GM23338 (cell line): ENCODE measurements around the gene PYGO1. TPM values are rescaled to one million over a fixed set of nuclear protein-coding genes. Genes with fewer than 3 reads are reported as not detected.

ENCODE experiments used
- ATAC-seq: fragments of 200-7000 bp; cut with Tn5 transposase; 3 replicates; pipeline ENCODE4 v1.9.1; 2020
- DNase-seq: peaks from one replicate; pipeline ENCODE4 v3.0.0-alpha.2; 2015; ENCODE audit warnings: low spot score
- H2AFZ ChIP-seq: fragments of 200-600 bp; sonication (generic); 2 replicates; pipeline ENCODE4 v1.8.0; 2016; ENCODE audit warnings: antibody characterized with exemption, mild to moderate bottlenecking, moderate library complexity
- H3F3A ChIP-seq: fragments of 200-600 bp; sonication (generic); replicated peaks from 2 replicates; pipeline ENCODE4 v1.8.0; 2017; ENCODE audit warnings: antibody characterized with exemption, mixed run types, low read depth
- H3K27ac ChIP-seq: fragments of 200-600 bp; sonication (generic); 2 replicates; pipeline ENCODE4 v1.6.1; 2016; ENCODE audit warnings: low read depth
- H3K27me3 ChIP-seq: fragments of 200-600 bp; sonication (generic); 2 replicates; pipeline ENCODE4 v1.8.0; 2016; ENCODE audit warnings: mild to moderate bottlenecking, mixed run types, moderate library complexity; ENCODE audit not compliant: insufficient read depth
- H3K36me3 ChIP-seq: fragments of 200-600 bp; sonication (generic); 2 replicates; pipeline ENCODE4 v1.8.0; 2016; ENCODE audit warnings: mild to moderate bottlenecking; ENCODE audit not compliant: insufficient read depth
- H3K4me1 ChIP-seq: fragments of 200-600 bp; sonication (generic); 2 replicates; pipeline ENCODE4 v1.8.0; 2016; ENCODE audit warnings: mild to moderate bottlenecking, moderate library complexity; ENCODE audit not compliant: insufficient read depth
- H3K4me2 ChIP-seq: fragments of 200-600 bp; sonication (generic); 2 replicates; pipeline ENCODE4 v1.7.1; 2017; ENCODE audit warnings: mixed run types
- H3K4me3 ChIP-seq: fragments of 200-600 bp; sonication (generic); 2 replicates; pipeline ENCODE4 v1.6.1; 2016; ENCODE audit warnings: mixed run types
- H3K79me2 ChIP-seq: fragments of 200-600 bp; sonication (generic); replicated peaks from 2 replicates; pipeline ENCODE4 v1.8.0; 2017; ENCODE audit warnings: mild to moderate bottlenecking; ENCODE audit not compliant: insufficient read depth
- H3K9me2 ChIP-seq: fragments of 200-600 bp; sonication (generic); 2 replicates; pipeline ENCODE4 v1.8.0; 2017; ENCODE audit not compliant: insufficient read depth
- H4K20me1 ChIP-seq: fragments of 200-600 bp; sonication (generic); replicated peaks from 2 replicates; pipeline ENCODE4 v1.8.0; 2017; ENCODE audit warnings: mild to moderate bottlenecking; ENCODE audit not compliant: insufficient read depth
- H3K27ac Mint-ChIP-seq: 2 replicates; pipeline ENCODE4 v1.8.0; 2020; ENCODE audit warnings: inconsistent platforms, mild to moderate bottlenecking, moderate library complexity, mixed read lengths
- H3K27me3 Mint-ChIP-seq: 3 replicates; pipeline ENCODE4 v1.8.0; 2022; ENCODE audit warnings: low read depth, mild to moderate bottlenecking, moderate library complexity, mixed read lengths, inconsistent platforms; ENCODE audit not compliant: insufficient read depth, poor library complexity
- H3K36me3 Mint-ChIP-seq: 3 replicates; pipeline ENCODE4 v1.8.0; 2021; ENCODE audit warnings: low read depth, mild to moderate bottlenecking, inconsistent platforms, moderate library complexity, mixed read lengths
- H3K4me1 Mint-ChIP-seq: 3 replicates; pipeline ENCODE4 v1.8.0; 2020; ENCODE audit warnings: mild to moderate bottlenecking, inconsistent platforms, mixed read lengths
- H3K4me3 Mint-ChIP-seq: 3 replicates; pipeline ENCODE4 v1.8.0; 2021; ENCODE audit warnings: moderate library complexity, mild to moderate bottlenecking, inconsistent platforms, mixed read lengths
- H3K9me3 Mint-ChIP-seq: 3 replicates; pipeline ENCODE4 v1.8.0; 2020; ENCODE audit warnings: moderate library complexity, mild to moderate bottlenecking, inconsistent platforms, mixed read lengths
- CREB1 ChIP-seq: fragments of 250-450 bp; sonication (Bioruptor Pico); IDR thresholded peaks from 2 replicates; pipeline ENCODE4 v1.5.0; 2020; ENCODE audit warnings: low read depth, mild to moderate bottlenecking, moderate library complexity
- ETS1 ChIP-seq: IDR thresholded peaks from 2 replicates; pipeline ENCODE4 v1.6.1; 2016; ENCODE audit warnings: antibody characterized with exemption
- EZH2 ChIP-seq: fragments of 200-600 bp; sonication (generic); IDR thresholded peaks from one replicate; pipeline ENCODE4 v1.8.0; 2017; ENCODE audit warnings: antibody characterized with exemption, mild to moderate bottlenecking, low read depth; ENCODE audit not compliant: unreplicated experiment
- EZH2phosphoT487 ChIP-seq: fragments of 200-600 bp; sonication (generic); IDR thresholded peaks from one replicate; pipeline ENCODE4 v1.8.1; 2018; ENCODE audit warnings: antibody characterized with exemption; ENCODE audit not compliant: unreplicated experiment
- JUNB ChIP-seq: IDR thresholded peaks from one replicate; pipeline ENCODE4 v1.6.1; 2016; ENCODE audit warnings: antibody characterized with exemption; ENCODE audit not compliant: unreplicated experiment
- NANOG ChIP-seq: IDR thresholded peaks from 2 replicates; pipeline ENCODE4 v1.6.1; 2016; ENCODE audit warnings: antibody characterized with exemption, borderline replicate concordance
- POLR2AphosphoS5 ChIP-seq: IDR thresholded peaks from 2 replicates; pipeline ENCODE4 v1.6.1; 2016; ENCODE audit warnings: antibody characterized with exemption, low read depth
- REST ChIP-seq: IDR thresholded peaks from one replicate; pipeline ENCODE4 v1.6.1; 2018; ENCODE audit warnings: antibody characterized with exemption; ENCODE audit not compliant: unreplicated experiment
- STAT1 ChIP-seq: IDR thresholded peaks from one replicate; pipeline ENCODE4 v1.6.1; 2016; ENCODE audit warnings: antibody characterized with exemption; ENCODE audit not compliant: unreplicated experiment
- ZNF114 ChIP-seq: fragments of 250-450 bp; sonication (Bioruptor Pico); IDR thresholded peaks from 2 replicates; pipeline ENCODE4 v1.5.0; 2020; ENCODE audit warnings: mild to moderate bottlenecking, moderate library complexity
- ZNF331 ChIP-seq: fragments of 250-450 bp; sonication (Bioruptor Pico); IDR thresholded peaks from 2 replicates; pipeline ENCODE4 v1.5.0; 2020; ENCODE audit warnings: low read depth, mild to moderate bottlenecking, moderate library complexity
- polyA plus RNA-seq: library from polyadenylated mRNA; unstranded; fragments of >200 nt; fragmentation: Nextera tagmentation; extraction: Ambion mirVana; gene quantifications from 2 replicates; pipeline ENCODE4 v1.2.1, GENCODE V29; 2016
- total RNA-seq: library from RNA; depleted of rRNA; stranded (reverse); fragments of >200 nt; shearing (Covaris generic); gene quantifications from 2 replicates; pipeline ENCODE4 v1.2.3, GENCODE V29; 2014
- TF ChIP-seq, protein P1 (sequence below): fragments of 250-450 bp; sonication (Bioruptor Pico); IDR thresholded peaks from 2 replicates; pipeline ENCODE4 v1.5.0; 2020; ENCODE audit warnings: mild to moderate bottlenecking, moderate library complexity
- TF ChIP-seq, protein P2 (sequence below), 2 experiments: fragments of 200-600 bp in 1 of 2; sonication (generic) in 1 of 2; conservative IDR thresholded peaks; 2 replicates each; pipeline versions ENCODE4 v1.5.1 to v1.6.1; 2016 to 2017; ENCODE audit warnings: antibody characterized with exemption in 2 of 2, low read depth in 2 of 2, mild to moderate bottlenecking in 2 of 2, moderate library complexity in 1 of 2

Gene PYGO1
- total and polyA plus RNA-seq, 2 experiments from 2014 or later: 0.18 to 0.52 TPM

DNA sequence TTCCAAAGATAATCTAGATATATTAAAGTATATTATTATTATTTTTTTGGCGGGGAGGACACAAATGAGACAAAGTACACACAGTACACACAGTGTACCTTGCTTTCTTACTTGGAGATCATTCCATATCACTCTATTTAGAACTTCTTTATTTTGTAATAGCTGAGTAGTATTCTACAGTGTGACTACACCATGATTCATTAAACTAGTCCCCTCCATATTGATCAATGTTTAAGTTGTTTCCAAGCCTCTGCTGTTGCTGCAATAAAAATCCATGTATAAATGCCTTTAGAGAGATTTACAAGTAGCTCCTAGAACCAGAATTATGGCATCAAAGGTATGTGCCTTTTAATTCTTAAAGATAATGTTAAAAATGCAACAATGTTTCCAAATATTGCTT, 38.8 kb downstream of the PYGO1 start:
- Histone ChIP-seq H3K4me1 (no peaks in the 10 kb centered on the region), H3F3A (no peaks in the 10 kb centered on the region), H3K4me3 (no peak overlapping the region), H3K27me3 (no peaks in the 10 kb centered on the region), H3K36me3 (no peaks in the 10 kb centered on the region), H4K20me1 (no peaks in the 10 kb centered on the region), H3K27ac (no peak overlapping the region), H2AFZ (no peak overlapping the region), H3K79me2 (no peaks in the 10 kb centered on the region), H3K4me2 (no peak overlapping the region), H3K9me2 (no peaks in the 10 kb centered on the region)
- H3K9me3 Mint-ChIP-seq: peaks cover 6% of the 10 kb centered on the region
- H3K4me1 Mint-ChIP-seq: 0 out of 3 replicates have a peak, but pooled peaks cover 3% of the 10 kb centered on the region
- peaks cover 2% of the 10 kb centered on the region for H3K27me3 Mint-ChIP-seq
- 0 out of 3 replicates have a peak, but pooled peaks cover 3% of the 10 kb centered on the region for H3K36me3 Mint-ChIP-seq
- DNase-seq (no peak), ATAC-seq (no peak)
- H3K4me3 Mint-ChIP-seq: no peak overlapping the region
- H3K27ac Mint-ChIP-seq: no peak overlapping the region
- TF ChIP-seq JUNB (no peak), POLR2AphosphoS5 (no peak), REST (no peak), ZNF331 (no peak), ZNF114 (no peak), CREB1 (CRISPR knock-in tag) (no peak), EZH2phosphoT487 (no peak), NANOG (no peak), EZH2 (no peak), ETS1 (no peak), STAT1 (no peak)
- TF ChIP-seq, protein P1, sequence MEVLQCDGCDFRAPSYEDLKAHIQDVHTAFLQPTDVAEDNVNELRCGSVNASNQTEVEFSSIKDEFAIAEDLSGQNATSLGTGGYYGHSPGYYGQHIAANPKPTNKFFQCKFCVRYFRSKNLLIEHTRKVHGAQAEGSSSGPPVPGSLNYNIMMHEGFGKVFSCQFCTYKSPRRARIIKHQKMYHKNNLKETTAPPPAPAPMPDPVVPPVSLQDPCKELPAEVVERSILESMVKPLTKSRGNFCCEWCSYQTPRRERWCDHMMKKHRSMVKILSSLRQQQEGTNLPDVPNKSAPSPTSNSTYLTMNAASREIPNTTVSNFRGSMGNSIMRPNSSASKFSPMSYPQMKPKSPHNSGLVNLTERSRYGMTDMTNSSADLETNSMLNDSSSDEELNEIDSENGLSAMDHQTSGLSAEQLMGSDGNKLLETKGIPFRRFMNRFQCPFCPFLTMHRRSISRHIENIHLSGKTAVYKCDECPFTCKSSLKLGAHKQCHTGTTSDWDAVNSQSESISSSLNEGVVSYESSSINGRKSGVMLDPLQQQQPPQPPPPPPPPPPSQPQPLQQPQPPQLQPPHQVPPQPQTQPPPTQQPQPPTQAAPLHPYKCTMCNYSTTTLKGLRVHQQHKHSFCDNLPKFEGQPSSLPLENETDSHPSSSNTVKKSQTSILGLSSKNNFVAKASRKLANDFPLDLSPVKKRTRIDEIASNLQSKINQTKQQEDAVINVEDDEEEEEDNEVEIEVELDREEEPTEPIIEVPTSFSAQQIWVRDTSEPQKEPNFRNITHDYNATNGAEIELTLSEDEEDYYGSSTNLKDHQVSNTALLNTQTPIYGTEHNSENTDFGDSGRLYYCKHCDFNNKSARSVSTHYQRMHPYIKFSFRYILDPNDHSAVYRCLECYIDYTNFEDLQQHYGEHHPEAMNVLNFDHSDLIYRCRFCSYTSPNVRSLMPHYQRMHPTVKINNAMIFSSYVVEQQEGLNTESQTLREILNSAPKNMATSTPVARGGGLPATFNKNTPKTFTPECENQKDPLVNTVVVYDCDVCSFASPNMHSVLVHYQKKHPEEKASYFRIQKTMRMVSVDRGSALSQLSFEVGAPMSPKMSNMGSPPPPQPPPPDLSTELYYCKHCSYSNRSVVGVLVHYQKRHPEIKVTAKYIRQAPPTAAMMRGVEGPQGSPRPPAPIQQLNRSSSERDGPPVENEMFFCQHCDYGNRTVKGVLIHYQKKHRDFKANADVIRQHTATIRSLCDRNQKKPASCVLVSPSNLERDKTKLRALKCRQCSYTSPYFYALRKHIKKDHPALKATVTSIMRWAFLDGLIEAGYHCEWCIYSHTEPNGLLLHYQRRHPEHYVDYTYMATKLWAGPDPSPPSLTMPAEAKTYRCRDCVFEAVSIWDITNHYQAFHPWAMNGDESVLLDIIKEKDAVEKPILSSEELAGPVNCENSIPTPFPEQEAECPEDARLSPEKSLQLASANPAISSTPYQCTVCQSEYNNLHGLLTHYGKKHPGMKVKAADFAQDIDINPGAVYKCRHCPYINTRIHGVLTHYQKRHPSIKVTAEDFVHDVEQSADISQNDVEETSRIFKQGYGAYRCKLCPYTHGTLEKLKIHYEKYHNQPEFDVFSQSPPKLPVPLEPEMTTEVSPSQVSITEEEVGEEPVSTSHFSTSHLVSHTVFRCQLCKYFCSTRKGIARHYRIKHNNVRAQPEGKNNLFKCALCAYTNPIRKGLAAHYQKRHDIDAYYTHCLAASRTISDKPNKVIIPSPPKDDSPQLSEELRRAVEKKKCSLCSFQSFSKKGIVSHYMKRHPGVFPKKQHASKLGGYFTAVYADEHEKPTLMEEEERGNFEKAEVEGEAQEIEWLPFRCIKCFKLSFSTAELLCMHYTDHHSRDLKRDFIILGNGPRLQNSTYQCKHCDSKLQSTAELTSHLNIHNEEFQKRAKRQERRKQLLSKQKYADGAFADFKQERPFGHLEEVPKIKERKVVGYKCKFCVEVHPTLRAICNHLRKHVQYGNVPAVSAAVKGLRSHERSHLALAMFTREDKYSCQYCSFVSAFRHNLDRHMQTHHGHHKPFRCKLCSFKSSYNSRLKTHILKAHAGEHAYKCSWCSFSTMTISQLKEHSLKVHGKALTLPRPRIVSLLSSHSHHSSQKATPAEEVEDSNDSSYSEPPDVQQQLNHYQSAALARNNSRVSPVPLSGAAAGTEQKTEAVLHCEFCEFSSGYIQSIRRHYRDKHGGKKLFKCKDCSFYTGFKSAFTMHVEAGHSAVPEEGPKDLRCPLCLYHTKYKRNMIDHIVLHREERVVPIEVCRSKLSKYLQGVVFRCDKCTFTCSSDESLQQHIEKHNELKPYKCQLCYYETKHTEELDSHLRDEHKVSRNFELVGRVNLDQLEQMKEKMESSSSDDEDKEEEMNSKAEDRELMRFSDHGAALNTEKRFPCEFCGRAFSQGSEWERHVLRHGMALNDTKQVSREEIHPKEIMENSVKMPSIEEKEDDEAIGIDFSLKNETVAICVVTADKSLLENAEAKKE: no peak
- TF ChIP-seq, protein P2, sequence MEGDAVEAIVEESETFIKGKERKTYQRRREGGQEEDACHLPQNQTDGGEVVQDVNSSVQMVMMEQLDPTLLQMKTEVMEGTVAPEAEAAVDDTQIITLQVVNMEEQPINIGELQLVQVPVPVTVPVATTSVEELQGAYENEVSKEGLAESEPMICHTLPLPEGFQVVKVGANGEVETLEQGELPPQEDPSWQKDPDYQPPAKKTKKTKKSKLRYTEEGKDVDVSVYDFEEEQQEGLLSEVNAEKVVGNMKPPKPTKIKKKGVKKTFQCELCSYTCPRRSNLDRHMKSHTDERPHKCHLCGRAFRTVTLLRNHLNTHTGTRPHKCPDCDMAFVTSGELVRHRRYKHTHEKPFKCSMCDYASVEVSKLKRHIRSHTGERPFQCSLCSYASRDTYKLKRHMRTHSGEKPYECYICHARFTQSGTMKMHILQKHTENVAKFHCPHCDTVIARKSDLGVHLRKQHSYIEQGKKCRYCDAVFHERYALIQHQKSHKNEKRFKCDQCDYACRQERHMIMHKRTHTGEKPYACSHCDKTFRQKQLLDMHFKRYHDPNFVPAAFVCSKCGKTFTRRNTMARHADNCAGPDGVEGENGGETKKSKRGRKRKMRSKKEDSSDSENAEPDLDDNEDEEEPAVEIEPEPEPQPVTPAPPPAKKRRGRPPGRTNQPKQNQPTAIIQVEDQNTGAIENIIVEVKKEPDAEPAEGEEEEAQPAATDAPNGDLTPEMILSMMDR (conservative IDR thresholded peaks at IDR 0.05; ENCODE audit: low read depth in 2 of 2): no peak
